ENCODE data around the gene MDC1. TPM values are rescaled to one million over a fixed set of nuclear protein-coding genes. Genes with fewer than 3 reads are reported as not detected.

Gene MDC1
- total and polyA plus RNA-seq, 2 of the 13 experiments (the other 11 are each of a cell fraction or from before 2014, with no cell fraction given) = 8.4 to 14.0 TPM

DNA sequence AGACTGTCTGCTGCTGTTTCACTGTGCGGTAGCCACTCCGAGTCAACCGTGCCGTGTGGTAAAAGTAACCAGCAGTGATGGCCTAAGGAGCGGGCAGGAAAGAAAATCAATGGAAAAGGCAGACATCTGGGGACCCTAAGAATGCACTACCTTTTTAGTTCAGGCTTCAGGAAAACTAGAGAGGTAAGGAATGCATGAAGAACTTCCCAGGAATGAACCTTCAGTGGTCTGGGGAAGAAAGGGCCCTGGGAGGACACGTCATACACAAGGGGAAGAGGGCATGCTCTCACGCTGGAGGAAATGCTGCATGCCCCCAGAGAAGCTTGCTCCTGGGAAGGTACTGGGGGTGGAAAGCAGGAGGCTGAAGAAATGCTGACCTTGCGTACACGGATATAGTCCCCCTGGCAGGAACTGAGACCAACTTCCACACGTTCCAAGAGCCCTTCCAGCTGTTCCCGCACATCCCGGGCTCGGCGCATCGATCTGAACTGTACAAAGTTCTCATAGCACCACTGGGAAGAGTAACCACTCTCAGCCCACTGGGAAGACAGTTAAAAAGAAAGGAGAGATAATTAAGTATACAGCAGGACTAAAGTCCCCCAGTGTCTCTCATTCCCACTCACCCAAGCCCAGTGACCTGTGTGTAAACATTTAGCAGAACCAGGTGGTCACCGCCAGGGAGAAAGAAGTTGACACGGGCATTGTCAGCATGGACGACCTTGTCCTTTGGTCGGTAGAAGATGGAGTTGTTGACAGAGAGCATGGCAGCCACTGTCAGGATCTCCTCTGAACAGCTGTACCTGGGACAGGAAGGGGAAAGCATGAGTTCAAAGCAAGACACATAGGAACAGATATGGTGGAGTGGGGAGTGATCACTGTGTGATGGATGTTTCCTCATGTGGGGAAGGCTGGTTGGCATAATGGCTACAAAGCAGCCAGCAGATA, 62.0 kb downstream of the MDC1 start (continued):
- TF ChIP-seq, protein P1, sequence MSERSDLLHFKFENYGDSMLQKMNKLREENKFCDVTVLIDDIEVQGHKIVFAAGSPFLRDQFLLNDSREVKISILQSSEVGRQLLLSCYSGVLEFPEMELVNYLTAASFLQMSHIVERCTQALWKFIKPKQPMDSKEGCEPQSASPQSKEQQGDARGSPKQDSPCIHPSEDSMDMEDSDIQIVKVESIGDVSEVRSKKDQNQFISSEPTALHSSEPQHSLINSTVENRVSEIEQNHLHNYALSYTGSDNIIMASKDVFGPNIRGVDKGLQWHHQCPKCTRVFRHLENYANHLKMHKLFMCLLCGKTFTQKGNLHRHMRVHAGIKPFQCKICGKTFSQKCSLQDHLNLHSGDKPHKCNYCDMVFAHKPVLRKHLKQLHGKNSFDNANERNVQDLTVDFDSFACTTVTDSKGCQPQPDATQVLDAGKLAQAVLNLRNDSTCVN (CRISPR knock-in tag; IDR thresholded peaks at IDR 0.05; ENCODE audit: borderline replicate concordance) = peak; percentile 66; the same call in 1 of the 2 replicates
- TF ChIP-seq NFATC3 (CRISPR knock-in tag; IDR thresholded peaks at IDR 0.05) (no peak), KDM5B (CRISPR knock-in tag; IDR thresholded peaks at IDR 0.05; ENCODE audit: borderline replicate concordance) (peak; percentile 48; the same call in 1 of the 2 replicates), ZMAT3 (CRISPR knock-in tag; conservative IDR thresholded peaks at IDR 0.05) (peak; percentile 90), ZFP1 (CRISPR knock-in tag; IDR thresholded peaks at IDR 0.05) (peak; percentile 93; the same call in 1 of the 2 replicates), RAD21 (CRISPR knock-in tag; IDR thresholded peaks at IDR 0.05) (peak; percentile 35; the same call in 1 of the 2 replicates), GPN1 (CRISPR knock-in tag; IDR thresholded peaks at IDR 0.05; ENCODE audit: borderline replicate concordance) (no peak), ZNF383 (CRISPR knock-in tag; IDR thresholded peaks at IDR 0.05; ENCODE audit: borderline replicate concordance) (no peak), REXO4 (CRISPR knock-in tag; IDR thresholded peaks at IDR 0.05; ENCODE audit: borderline replicate concordance) (0 out of 2 replicates have a peak, but pooled peaks have one; percentile 11), SP4 (CRISPR knock-in tag; IDR thresholded peaks at IDR 0.05) (peak; percentile 35; the same call in 1 of the 2 replicates), ZNF317 (CRISPR knock-in tag; IDR thresholded peaks at IDR 0.05) (peak; percentile 63), IRX3 (CRISPR knock-in tag; IDR thresholded peaks at IDR 0.05; ENCODE audit: borderline replicate concordance, low read depth) (peak; percentile 71; the same call in 1 of the 2 replicates), CHD2 (IDR thresholded peaks at IDR 0.05; ENCODE audit: low read depth, low read length) (no peak), NR3C1 (CRISPR knock-in tag; IDR thresholded peaks at IDR 0.05) (no peak), FOXK2 (IDR thresholded peaks at IDR 0.05) (peak; percentile 95), ZNF431 (CRISPR knock-in tag; IDR thresholded peaks at IDR 0.05; ENCODE audit: borderline replicate concordance, low read depth) (no peak; the same call in 1 of the 2 replicates), ZNF251 (CRISPR knock-in tag; IDR thresholded peaks at IDR 0.05) (no peak), ZNF615 (CRISPR knock-in tag; IDR thresholded peaks at IDR 0.05; ENCODE audit: borderline replicate concordance) (no peak), ARNT (IDR thresholded peaks at IDR 0.05) (no peak)
- TF ChIP-seq, protein P2, sequence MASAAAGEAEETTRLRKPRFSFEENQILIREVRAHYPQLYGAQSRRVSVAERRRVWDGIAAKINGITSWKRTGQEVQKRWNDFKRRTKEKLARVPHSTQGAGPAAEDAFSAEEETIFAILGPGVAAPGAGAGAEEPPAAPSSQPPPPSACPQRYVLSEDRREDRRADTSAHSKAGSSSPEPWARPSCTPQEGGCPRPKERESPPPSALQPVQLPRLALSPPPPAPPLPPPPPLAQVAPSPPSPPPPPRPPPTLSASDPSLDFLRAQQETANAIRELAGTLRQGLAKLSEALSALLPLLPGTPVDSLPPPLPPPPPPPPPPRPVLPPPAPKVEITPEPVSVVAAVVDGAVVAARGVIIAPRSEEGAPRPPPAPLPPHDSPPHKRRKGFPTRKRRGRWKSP (CRISPR knock-in tag; IDR thresholded peaks at IDR 0.05) = no peak
- TF ChIP-seq, protein P3, sequence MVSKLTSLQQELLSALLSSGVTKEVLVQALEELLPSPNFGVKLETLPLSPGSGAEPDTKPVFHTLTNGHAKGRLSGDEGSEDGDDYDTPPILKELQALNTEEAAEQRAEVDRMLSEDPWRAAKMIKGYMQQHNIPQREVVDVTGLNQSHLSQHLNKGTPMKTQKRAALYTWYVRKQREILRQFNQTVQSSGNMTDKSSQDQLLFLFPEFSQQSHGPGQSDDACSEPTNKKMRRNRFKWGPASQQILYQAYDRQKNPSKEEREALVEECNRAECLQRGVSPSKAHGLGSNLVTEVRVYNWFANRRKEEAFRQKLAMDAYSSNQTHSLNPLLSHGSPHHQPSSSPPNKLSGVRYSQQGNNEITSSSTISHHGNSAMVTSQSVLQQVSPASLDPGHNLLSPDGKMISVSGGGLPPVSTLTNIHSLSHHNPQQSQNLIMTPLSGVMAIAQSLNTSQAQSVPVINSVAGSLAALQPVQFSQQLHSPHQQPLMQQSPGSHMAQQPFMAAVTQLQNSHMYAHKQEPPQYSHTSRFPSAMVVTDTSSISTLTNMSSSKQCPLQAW (CRISPR knock-in tag; IDR thresholded peaks at IDR 0.05) = peak; percentile 99
- TF ChIP-seq, protein P4, sequence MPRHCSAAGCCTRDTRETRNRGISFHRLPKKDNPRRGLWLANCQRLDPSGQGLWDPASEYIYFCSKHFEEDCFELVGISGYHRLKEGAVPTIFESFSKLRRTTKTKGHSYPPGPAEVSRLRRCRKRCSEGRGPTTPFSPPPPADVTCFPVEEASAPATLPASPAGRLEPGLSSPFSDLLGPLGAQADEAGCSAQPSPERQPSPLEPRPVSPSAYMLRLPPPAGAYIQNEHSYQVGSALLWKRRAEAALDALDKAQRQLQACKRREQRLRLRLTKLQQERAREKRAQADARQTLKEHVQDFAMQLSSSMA (CRISPR knock-in tag; IDR thresholded peaks at IDR 0.05) = peak; percentile 78
- TF ChIP-seq, protein P5, sequence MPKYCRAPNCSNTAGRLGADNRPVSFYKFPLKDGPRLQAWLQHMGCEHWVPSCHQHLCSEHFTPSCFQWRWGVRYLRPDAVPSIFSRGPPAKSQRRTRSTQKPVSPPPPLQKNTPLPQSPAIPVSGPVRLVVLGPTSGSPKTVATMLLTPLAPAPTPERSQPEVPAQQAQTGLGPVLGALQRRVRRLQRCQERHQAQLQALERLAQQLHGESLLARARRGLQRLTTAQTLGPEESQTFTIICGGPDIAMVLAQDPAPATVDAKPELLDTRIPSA (CRISPR knock-in tag; IDR thresholded peaks at IDR 0.05; ENCODE audit: borderline replicate concordance) = 0 out of 2 replicates have a peak, but pooled peaks have one; percentile 60

Data from HepG2 (cell line).